HCT116 (cell line): ENCODE measurements around the gene APOA1. TPM values are rescaled to one million over a fixed set of nuclear protein-coding genes. Genes with fewer than 3 reads are reported as not detected.

Source experiments
- ATAC-seq: fragments of 200-7000 bp; cut with Tn5 transposase; 2 replicates; pipeline ENCODE4 v1.9.1; 2020; ENCODE audit warnings: mild to moderate bottlenecking, moderate library complexity
- BruUV-seq: library from RNA; stranded (reverse); fragments of 400-500 nt; replicated peaks from 2 replicates; lab custom pipeline; 2021; lab: Mats Ljungman, UMichigan
- CTCF ChIA-PET: fragments of 300-600 bp; sonication (Branson Sonifier 250); formaldehyde crosslinking; loops from one replicate; lab custom pipeline; 2021; ENCODE audit warnings: antibody characterized with exemption; lab: Charles Lee
- POLR2A ChIA-PET: fragments of 300-600, 350-600 bp; sonication (Branson Sonifier 250); formaldehyde crosslinking; loops from one replicate; lab custom pipeline; 2021; ENCODE audit warnings: antibody characterized with exemption; lab: Charles Lee
- RAD21 ChIA-PET, 2 experiments: fragments of 300-600 bp; sonication (Branson Sonifier 250); formaldehyde crosslinking; loops; one replicate each; lab custom pipeline; 2023; ENCODE audit warnings: low total read pairs in 2 of 2; ENCODE audit not compliant: uncharacterized antibody in 2 of 2, unreplicated experiment in 2 of 2, low non-redundant PET in 1 of 2; lab: Charles Lee
- DNase-seq: peaks from one replicate; pipeline ENCODE4 v3.0.0-alpha.2; 2010; ENCODE audit warnings: low read depth, low spot score
- H2AFZ ChIP-seq: fragments of 200-600 bp; shearing (Covaris generic), sonication (generic); 2 replicates; pipeline ENCODE4 v1.6.1; 2017; ENCODE audit warnings: low read depth, mixed run types, mixed read lengths, antibody characterized with exemption, low read length; ENCODE audit not compliant: poor library complexity, severe bottlenecking
- H3K27ac ChIP-seq: 2 replicates; pipeline ENCODE4 v1.5.1; 2012; ENCODE audit warnings: low read depth, low read length
- H3K27me3 ChIP-seq: fragments of 200-600 bp; sonication (generic); 2 replicates; pipeline ENCODE4 v1.6.1; 2016; ENCODE audit warnings: mixed run types, low read length, mixed read lengths; ENCODE audit not compliant: insufficient read depth
- H3K36me3 ChIP-seq, 2 experiments: fragments of 200-500 bp in 1 of 2; fragments of 200-600 bp in 1 of 2; sonication (Bioruptor generic) in 1 of 2; sonication (generic) in 1 of 2; 2 replicates each; pipeline versions ENCODE4 v1.5.1 to v1.6.1; 2014 to 2016; ENCODE audit warnings: low read length in 2 of 2, inconsistent platforms in 1 of 2, mixed read lengths in 1 of 2, mixed run types in 1 of 2; ENCODE audit not compliant: insufficient read depth in 2 of 2, control insufficient read depth in 1 of 2
- H3K4me1 ChIP-seq, 2 experiments: fragments of 200-600 bp in 1 of 2; sonication (generic) in 1 of 2; 2 replicates each; pipeline versions ENCODE4 v1.5.1 to v1.6.1; 2012 to 2017; ENCODE audit warnings: low read length in 2 of 2, inconsistent platforms in 1 of 2, mild to moderate bottlenecking in 1 of 2, mixed read lengths in 1 of 2, mixed run types in 1 of 2, moderate library complexity in 1 of 2; ENCODE audit not compliant: insufficient read depth in 2 of 2, control insufficient read depth in 1 of 2
- H3K4me2 ChIP-seq: fragments of 200-600 bp; sonication (generic); 2 replicates; pipeline ENCODE4 v1.6.1; 2017; ENCODE audit warnings: mixed run types, low read length, mixed read lengths
- H3K4me3 ChIP-seq, 2 experiments: fragments of 200-600 bp in 1 of 2; sonication (generic) in 1 of 2; replicated peaks in 1 of 2; 2 replicates each; pipeline ENCODE4 v1.5.1; 2011 to 2016; ENCODE audit warnings: low read length in 2 of 2, control low read depth in 1 of 2, low read depth in 1 of 2, mild to moderate bottlenecking in 1 of 2, mixed read lengths in 1 of 2, mixed run types in 1 of 2
- H3K79me2 ChIP-seq: fragments of 200-600 bp; sonication (generic); 2 replicates; pipeline ENCODE4 v1.6.1; 2017; ENCODE audit warnings: mild to moderate bottlenecking, mixed run types, low read length, moderate library complexity, mixed read lengths; ENCODE audit not compliant: insufficient read depth
- H3K9ac ChIP-seq: fragments of 200-600 bp; sonication (generic); 2 replicates; pipeline ENCODE4 v1.6.1; 2016; ENCODE audit warnings: low read length, mixed read lengths
- H3K9me2 ChIP-seq: fragments of 200-600 bp; sonication (generic), shearing (Covaris generic); 2 replicates; pipeline ENCODE4 v1.6.1; 2017; ENCODE audit warnings: mixed run types, mild to moderate bottlenecking, moderate library complexity; ENCODE audit not compliant: insufficient read depth
- H3K9me3 ChIP-seq, 2 experiments: fragments of 200-500 bp in 1 of 2; fragments of 200-600 bp in 1 of 2; sonication (Bioruptor generic) in 1 of 2; sonication (generic) in 1 of 2; 2 replicates each; pipeline ENCODE4 v1.6.1; 2014 to 2017; ENCODE audit warnings: low read length in 2 of 2, mixed read lengths in 2 of 2, inconsistent platforms in 1 of 2, low read depth in 1 of 2, mild to moderate bottlenecking in 1 of 2, mixed run types in 1 of 2, moderate library complexity in 1 of 2; ENCODE audit not compliant: control insufficient read depth in 1 of 2, insufficient read depth in 1 of 2
- H4K20me1 ChIP-seq: fragments of 200-600 bp; sonication (generic), shearing (Covaris generic); 2 replicates; pipeline ENCODE4 v1.6.1; 2017; ENCODE audit warnings: mixed run types, mild to moderate bottlenecking, moderate library complexity; ENCODE audit not compliant: insufficient read depth
- CEBPB ChIP-seq: IDR thresholded peaks from 2 replicates; pipeline ENCODE4 v1.6.1; 2012; ENCODE audit warnings: low read depth
- CTCF ChIP-seq, 3 experiments: fragments of 200-600 bp in 1 of 3; sonication (generic) in 1 of 3; IDR thresholded peaks in 2 of 3; conservative IDR thresholded peaks in 1 of 3; 2 replicates each; pipeline ENCODE4 v1.5.1; 2012 to 2017; ENCODE audit warnings: low read depth in 2 of 3, low read length in 2 of 3, antibody characterized with exemption in 1 of 3, borderline replicate concordance in 1 of 3, control low read depth in 1 of 3, mild to moderate bottlenecking in 1 of 3, mixed read lengths in 1 of 3, mixed run types in 1 of 3, moderate library complexity in 1 of 3; ENCODE audit not compliant: insufficient read depth in 1 of 3
- EGR1 ChIP-seq: IDR thresholded peaks from 2 replicates; pipeline ENCODE4 v1.6.1; 2012; ENCODE audit warnings: low read depth
- ELF1 ChIP-seq: IDR thresholded peaks from 2 replicates; pipeline ENCODE4 v1.6.1; 2012; ENCODE audit warnings: low read depth, borderline replicate concordance
- EZH2 ChIP-seq: fragments of 200-600 bp; sonication (generic); IDR thresholded peaks from 2 replicates; pipeline ENCODE4 v1.6.1; 2017; ENCODE audit warnings: antibody characterized with exemption, mixed run types
- EZH2phosphoT487 ChIP-seq: fragments of 200-600 bp; IDR thresholded peaks from 2 replicates; pipeline ENCODE4 v1.6.1; 2018; ENCODE audit warnings: antibody characterized with exemption, borderline replicate concordance
- FOSL1 ChIP-seq: IDR thresholded peaks from 2 replicates; pipeline ENCODE4 v1.6.1; 2012; ENCODE audit warnings: low read depth
- JUND ChIP-seq: IDR thresholded peaks from 2 replicates; pipeline ENCODE4 v1.6.1; 2012
- POLR2AphosphoS5 ChIP-seq: IDR thresholded peaks from 2 replicates; pipeline ENCODE4 v1.6.1; 2011; ENCODE audit warnings: mild to moderate bottlenecking, low read depth, low read length, moderate library complexity
- RAD21 ChIP-seq: IDR thresholded peaks from 2 replicates; pipeline ENCODE4 v1.6.1; 2012; ENCODE audit warnings: low read depth, mild to moderate bottlenecking
- REST ChIP-seq: IDR thresholded peaks from 2 replicates; pipeline ENCODE4 v1.6.1; 2012; ENCODE audit warnings: low read depth
- SIN3A ChIP-seq: IDR thresholded peaks from 2 replicates; pipeline ENCODE4 v1.6.1; 2012; ENCODE audit warnings: low read depth
- SP1 ChIP-seq: IDR thresholded peaks from 2 replicates; pipeline ENCODE4 v1.6.1; 2012; ENCODE audit warnings: low read depth
- SRF ChIP-seq: IDR thresholded peaks from 2 replicates; pipeline ENCODE4 v1.6.1; 2012; ENCODE audit warnings: low read depth
- TCF7L2 ChIP-seq: IDR thresholded peaks from 2 replicates; pipeline ENCODE4 v1.7.0; 2011; ENCODE audit warnings: borderline replicate concordance, inconsistent platforms; ENCODE audit not compliant: insufficient read depth, insufficient read length; ENCODE audit errors: extremely low read depth
- YY1 ChIP-seq: IDR thresholded peaks from 2 replicates; pipeline ENCODE4 v1.6.1; 2011; ENCODE audit warnings: low read length, low read depth, moderate library complexity, mild to moderate bottlenecking; ENCODE audit not compliant: insufficient replicate concordance; ENCODE audit errors: extremely low read depth
- ZFX ChIP-seq: fragments of 450-650 bp; IDR thresholded peaks from 2 replicates; pipeline ENCODE4 v1.6.1; 2017
- ZNF274 ChIP-seq: fragments of 200-500 bp; sonication (Bioruptor generic); IDR thresholded peaks from 2 replicates; pipeline ENCODE4 v1.6.1; 2014; ENCODE audit warnings: mild to moderate bottlenecking, low read depth, low read length, inconsistent platforms
- intact Hi-C: fragments of 100-400 bp; cut with micrococcal nuclease; formaldehyde crosslinking; loops from 2 replicates; pipeline ENCODE4 v1.10.0; 2022
- total RNA-seq: library from RNA; stranded (reverse); gene quantifications from one replicate; pipeline ENCODE4 v1.2.1, GENCODE V29; 2021; ENCODE audit not compliant: unreplicated experiment
- TF ChIP-seq, protein P1 (sequence below): IDR thresholded peaks from 2 replicates; pipeline ENCODE4 v1.6.1; 2012
- TF ChIP-seq, protein P2 (sequence below): IDR thresholded peaks from 2 replicates; pipeline ENCODE4 v1.6.1; 2012

The APOA1 gene
- total RNA-seq, 1 experiment from 2014 or later = 2.0 TPM

DNA sequence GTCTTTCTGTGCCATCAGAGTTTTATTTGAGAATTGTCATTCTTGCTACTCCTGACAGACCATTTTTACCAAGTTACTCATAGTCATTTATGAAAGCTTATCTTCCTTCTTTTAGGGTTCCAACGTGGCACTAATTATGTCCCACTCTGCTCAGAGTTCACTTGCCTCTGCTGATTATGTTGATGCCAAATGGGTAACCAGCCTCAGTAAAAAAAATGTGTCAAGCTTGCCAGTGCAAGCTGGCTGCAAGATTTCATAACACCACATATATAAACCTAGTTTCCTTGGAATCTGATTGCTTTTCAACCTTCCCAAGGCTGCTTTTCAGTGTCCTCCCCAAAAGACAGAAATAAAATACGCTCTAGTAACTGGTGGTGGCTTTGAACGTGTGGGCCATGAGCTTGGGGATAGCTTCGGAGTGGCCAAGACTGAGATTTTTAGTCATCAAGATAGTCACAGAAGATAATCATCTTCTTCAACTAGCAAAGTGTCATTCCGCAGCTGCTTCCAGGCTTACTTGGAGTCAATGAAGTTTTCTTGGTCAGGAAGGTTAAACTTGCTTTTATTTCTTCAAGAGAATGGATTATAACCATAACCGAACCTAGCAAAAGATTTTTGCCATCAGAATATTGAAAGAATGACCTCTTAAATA, 29.5 kb upstream of the APOA1 start:
- Histone ChIP-seq H2AFZ (no peak overlapping the region), H3K4me1 (no peaks in the 10 kb centered on the region), H3K27me3 (no peaks in the 10 kb centered on the region), H3K9ac (no peak overlapping the region), H3K79me2 (no peaks in the 10 kb centered on the region), H3K4me3 (no peak overlapping the region), H3K27ac (no peak overlapping the region), H3K9me3 (no peaks in the 10 kb centered on the region), H3K36me3 (peaks cover 0 to 13% of the 10 kb centered on the region in 2 experiments; a peak in 1 of 4 replicates), H3K4me2 (no peak overlapping the region), H3K9me2 (no peaks in the 10 kb centered on the region), H4K20me1 (no peaks in the 10 kb centered on the region)
- POLR2A ChIA-PET = no interaction called here
- no peak for TF ChIP-seq EZH2phosphoT487
- no peak for TF ChIP-seq JUND
- TF ChIP-seq REST = no peak
- no peak for TF ChIP-seq TCF7L2
- no peak for TF ChIP-seq ZNF274
- TF ChIP-seq RAD21 = no peak
- no peak for TF ChIP-seq CTCF (IDR thresholded peaks at IDR 0.05 in 2 of 3, conservative IDR thresholded peaks at IDR 0.05 in 1 of 3; ENCODE audit: borderline replicate concordance in 1 of 3, insufficient read depth in 1 of 3, low read depth in 2 of 3, low read length in 2 of 3)
- no peak for TF ChIP-seq FOSL1
- no peak for TF ChIP-seq YY1
- TF ChIP-seq SIN3A = no peak
- no peak for TF ChIP-seq EGR1
- TF ChIP-seq SP1 = no peak
- TF ChIP-seq, protein P1, sequence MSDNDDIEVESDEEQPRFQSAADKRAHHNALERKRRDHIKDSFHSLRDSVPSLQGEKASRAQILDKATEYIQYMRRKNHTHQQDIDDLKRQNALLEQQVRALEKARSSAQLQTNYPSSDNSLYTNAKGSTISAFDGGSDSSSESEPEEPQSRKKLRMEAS = no peak
- TF ChIP-seq CEBPB = no peak
- no peak for TF ChIP-seq ZFX
- TF ChIP-seq, protein P2, sequence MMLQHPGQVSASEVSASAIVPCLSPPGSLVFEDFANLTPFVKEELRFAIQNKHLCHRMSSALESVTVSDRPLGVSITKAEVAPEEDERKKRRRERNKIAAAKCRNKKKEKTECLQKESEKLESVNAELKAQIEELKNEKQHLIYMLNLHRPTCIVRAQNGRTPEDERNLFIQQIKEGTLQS = no peak
- no peak for TF ChIP-seq SRF
- TF ChIP-seq ELF1 = no peak
- no peak for TF ChIP-seq POLR2AphosphoS5
- no peak for TF ChIP-seq EZH2
- RAD21 ChIA-PET = no interaction called here
- no peak for DNase-seq
- CTCF ChIA-PET = no interaction called here
- BruUV-seq = no TSS peak
- intact Hi-C loops = no loop called here
- ATAC-seq = no peak
